Trophoblast cell (in vitro differentiated cells and primary cell): ENCODE results near the gene NET1.
A peak's percentile ranks its signal among the peaks of the same experiment; 100 is the strongest.

ENCODE experiments used
- DNase-seq, 2 donors: peaks; one replicate each; pipeline ENCODE4 v3.0.0-alpha.2; 2016
- H2AFZ ChIP-seq: 2 replicates; pipeline ENCODE4 v1.6.1; 2013; ENCODE audit warnings: low read length, moderate library complexity, mild to moderate bottlenecking; ENCODE audit not compliant: insufficient read depth, poor library complexity
- H2AK5ac ChIP-seq: 2 replicates; pipeline ENCODE4 v1.6.1; 2013; ENCODE audit warnings: mild to moderate bottlenecking, low read length
- H2BK120ac ChIP-seq: 2 replicates; pipeline ENCODE4 v1.6.1; 2013; ENCODE audit warnings: low read length, mild to moderate bottlenecking, moderate library complexity; ENCODE audit not compliant: insufficient read depth, poor library complexity
- H2BK12ac ChIP-seq: 2 replicates; pipeline ENCODE4 v1.6.1; 2013; ENCODE audit warnings: mild to moderate bottlenecking, low read length, moderate library complexity
- H2BK5ac ChIP-seq: 2 replicates; pipeline ENCODE4 v1.6.1; 2013; ENCODE audit warnings: low read length, low read depth, moderate library complexity, mild to moderate bottlenecking; ENCODE audit not compliant: poor library complexity
- H3K14ac ChIP-seq: 2 replicates; pipeline ENCODE4 v1.6.1; 2013; ENCODE audit warnings: mild to moderate bottlenecking, low read length
- H3K18ac ChIP-seq: 2 replicates; pipeline ENCODE4 v1.6.1; 2013; ENCODE audit warnings: mild to moderate bottlenecking, low read length
- H3K23ac ChIP-seq: 2 replicates; pipeline ENCODE4 v1.6.1; 2013; ENCODE audit warnings: low read length
- H3K27ac ChIP-seq: 2 replicates; pipeline ENCODE4 v1.5.1; 2013; ENCODE audit warnings: low read depth, mild to moderate bottlenecking, inconsistent platforms, low read length, moderate library complexity
- H3K27me3 ChIP-seq: 2 replicates; pipeline ENCODE4 v1.6.1; 2013; ENCODE audit warnings: inconsistent platforms, mild to moderate bottlenecking, low read length, moderate library complexity; ENCODE audit not compliant: insufficient read depth
- H3K36me3 ChIP-seq, 2 experiments: 1 replicate in 1 of 2; 2 replicates in 1 of 2; pipeline ENCODE4 v1.6.1; 2013; ENCODE audit warnings: low read length in 2 of 2, mild to moderate bottlenecking in 2 of 2, moderate library complexity in 1 of 2; ENCODE audit not compliant: insufficient read depth in 2 of 2, control insufficient read depth in 1 of 2
- H3K4ac ChIP-seq: 2 replicates; pipeline ENCODE4 v1.6.1; 2013; ENCODE audit warnings: low read depth, mild to moderate bottlenecking, low read length, moderate library complexity
- H3K4me1 ChIP-seq, 2 experiments: 1 replicate in 1 of 2; 2 replicates in 1 of 2; pipeline ENCODE4 v1.6.1; 2013; ENCODE audit warnings: low read length in 2 of 2, mild to moderate bottlenecking in 2 of 2, moderate library complexity in 1 of 2; ENCODE audit not compliant: insufficient read depth in 2 of 2, control insufficient read depth in 1 of 2
- H3K4me2 ChIP-seq: 2 replicates; pipeline ENCODE4 v1.6.1; 2013; ENCODE audit warnings: inconsistent platforms, mild to moderate bottlenecking, low read length, moderate library complexity
- H3K4me3 ChIP-seq: 2 replicates; pipeline ENCODE4 v1.5.1; 2013; ENCODE audit warnings: mild to moderate bottlenecking, low read depth, low read length, inconsistent platforms
- H3K79me1 ChIP-seq: one replicate; pipeline ENCODE4 v1.6.1; 2013; ENCODE audit warnings: low read length
- H3K79me2 ChIP-seq: 2 replicates; pipeline ENCODE4 v1.6.1; 2013; ENCODE audit warnings: low read length, mild to moderate bottlenecking; ENCODE audit not compliant: control insufficient read depth, insufficient read depth, poor library complexity
- H3K9ac ChIP-seq: 2 replicates; pipeline ENCODE4 v1.6.1; 2013; ENCODE audit warnings: mild to moderate bottlenecking, low read length
- H3K9me3 ChIP-seq: 2 replicates; pipeline ENCODE4 v1.6.1; 2013; ENCODE audit warnings: low read depth, mild to moderate bottlenecking, control low read depth, inconsistent platforms, low read length; ENCODE audit not compliant: insufficient read depth
- H4K12ac ChIP-seq: 2 replicates; pipeline ENCODE4 v1.6.1; 2013; ENCODE audit warnings: low read depth, mild to moderate bottlenecking, low read length, moderate library complexity
- H4K8ac ChIP-seq: 2 replicates; pipeline ENCODE4 v1.6.1; 2013; ENCODE audit warnings: low read depth, mild to moderate bottlenecking, low read length, moderate library complexity
- H4K91ac ChIP-seq: one replicate; pipeline ENCODE4 v1.6.1; 2013; ENCODE audit warnings: low read depth, mild to moderate bottlenecking, low read length, moderate library complexity
- WGBS: extraction: QIAGEN DNeasy Blood & Tissue Kit; methylation state at CpG from one replicate; pipeline ENCODE4 v1.1.7; 2013; ENCODE audit warnings: missing lambda C conversion rate; ENCODE audit not compliant: insufficient read length, insufficient coverage; ENCODE audit errors: extremely low coverage; 5-methylcytosine and 5-hydroxymethylcytosine counted together

Gene NET1

GRCh38 chr10:5498791-5499492 is 86.6 kb downstream of the NET1 start:
- Histone ChIP-seq H3K36me3 (no peaks in the 10 kb centered on the region), H3K79me1 (peaks cover 31% of the 10 kb centered on the region), H3K27ac (no peak overlapping the region), H4K12ac (no peak overlapping the region), H3K4me2 (no peak overlapping the region), H3K9ac (no peak overlapping the region), H3K18ac (no peak overlapping the region), H3K4me1 (peaks cover 36% of the 10 kb centered on the region in 2 experiments), H4K91ac (peak overlapping the region; percentile 64), H2AFZ (no peak overlapping the region), H4K8ac (no peak overlapping the region), H3K4ac (no peak overlapping the region), H2BK12ac (peak overlapping the region; percentile 65), H3K27me3 (no peaks in the 10 kb centered on the region), H3K14ac (no peak overlapping the region), H2BK120ac (peak overlapping the region; percentile 43), H3K9me3 (peaks cover 4% of the 10 kb centered on the region), H3K23ac (no peak overlapping the region), H3K79me2 (peaks cover 2% of the 10 kb centered on the region), H2BK5ac (no peak overlapping the region), H3K4me3 (no peak overlapping the region), H2AK5ac (peak overlapping the region; percentile 60)
- no CpG with 5 or more reads among the region's 61 CpGs for WGBS
- DNase-seq, result no peak

- no peak within 1 kb of the TSS for H3K18ac ChIP-seq
- H3K23ac ChIP-seq, result no peak within 1 kb of the TSS
- H2BK5ac ChIP-seq, result peak within 1 kb of the TSS; percentile 18
- no peak within 1 kb of the TSS for H2AFZ ChIP-seq
- H3K4me3 ChIP-seq, result no peak within 1 kb of the TSS
- DNase-seq, result no peak
- H2BK120ac ChIP-seq, result peak within 1 kb of the TSS; percentile 43
- H4K12ac ChIP-seq, result no peak within 1 kb of the TSS
- peaks cover 29% of the 10 kb centered on the region for H3K79me1 ChIP-seq
- no peak within 1 kb of the TSS for H3K4me2 ChIP-seq
- H3K9me3 ChIP-seq, result peaks cover 4% of the 10 kb centered on the region
- no peak within 1 kb of the TSS for H4K8ac ChIP-seq
- WGBS, result no CpG with 5 or more reads among the region's 10 CpGs
- H3K27me3 ChIP-seq, result no peaks in the 10 kb centered on the region
- peaks cover 37 to 40% of the 10 kb centered on the region in 2 experiments for H3K4me1 ChIP-seq
- H4K91ac ChIP-seq, result peak within 1 kb of the TSS; percentile 64
- H3K79me2 ChIP-seq, result peaks cover 2% of the 10 kb centered on the region
- no peaks in the 10 kb centered on the region for H3K36me3 ChIP-seq
- H3K9ac ChIP-seq, result no peak within 1 kb of the TSS
- no peak within 1 kb of the TSS for H3K4ac ChIP-seq
- H3K27ac ChIP-seq, result no peak within 1 kb of the TSS
- H3K14ac ChIP-seq, result peak within 1 kb of the TSS; percentile 32
- peak within 1 kb of the TSS; percentile 65 for H2BK12ac ChIP-seq
- peak within 1 kb of the TSS; percentile 60 for H2AK5ac ChIP-seq
Observed at GRCh38 chr10:5499493-5500140, 87.3 kb downstream of the NET1 start, which contains the start of gene CALML5. Gene CALML5, minus strand, starts transcription at chr10:5499570. Its CDS starts 132 bp downstream, at chr10:5499438.

GRCh38 chr10:5500162-5500670 is 87.9 kb downstream of the NET1 start:
- Histone ChIP-seq H2AK5ac (peak overlapping the region; percentile 42), H3K14ac (peak overlapping the region; percentile 32), H4K8ac (no peak overlapping the region), H2AFZ (no peak overlapping the region), H2BK120ac (peak overlapping the region; percentile 43), H3K4me3 (no peak overlapping the region), H3K9ac (no peak overlapping the region), H3K36me3 (no peaks in the 10 kb centered on the region), H3K18ac (no peak overlapping the region), H4K12ac (no peak overlapping the region), H3K27ac (no peak overlapping the region), H2BK5ac (no peak overlapping the region), H3K4ac (no peak overlapping the region), H3K4me2 (no peak overlapping the region), H4K91ac (peak overlapping the region; percentile 80), H3K79me2 (peaks cover 2% of the 10 kb centered on the region), H3K27me3 (no peaks in the 10 kb centered on the region), H3K79me1 (peaks cover 27% of the 10 kb centered on the region), H3K23ac (no peak overlapping the region), H2BK12ac (peak overlapping the region; percentile 65), H3K9me3 (peaks cover 4% of the 10 kb centered on the region), H3K4me1 (peaks cover 34 to 38% of the 10 kb centered on the region in 2 experiments)
- no peak for DNase-seq
- no CpG with 5 or more reads among the region's 7 CpGs for WGBS

- no peak for DNase-seq
- peak overlapping the region; percentile 50 for H4K8ac ChIP-seq
- H3K18ac ChIP-seq, result no peak overlapping the region
- WGBS, result no CpG with 5 or more reads among the region's 5 CpGs
- H2BK5ac ChIP-seq, result no peak overlapping the region
- no peak overlapping the region for H3K27ac ChIP-seq
- H2AK5ac ChIP-seq, result peak overlapping the region; percentile 59
- H4K91ac ChIP-seq, result peak overlapping the region; percentile 80
- peaks cover 4% of the 10 kb centered on the region for H3K9me3 ChIP-seq
- H2AFZ ChIP-seq, result no peak overlapping the region
- no peaks in the 10 kb centered on the region for H3K27me3 ChIP-seq
- H3K9ac ChIP-seq, result no peak overlapping the region
- no peak overlapping the region for H3K4me3 ChIP-seq
- H4K12ac ChIP-seq, result no peak overlapping the region
- H3K79me2 ChIP-seq, result peaks cover 2% of the 10 kb centered on the region
- H3K14ac ChIP-seq, result peak overlapping the region; percentile 45
- no peak overlapping the region for H3K4ac ChIP-seq
- peaks cover 27% of the 10 kb centered on the region for H3K79me1 ChIP-seq
- H2BK12ac ChIP-seq, result peak overlapping the region; percentile 85
- no peaks in the 10 kb centered on the region for H3K36me3 ChIP-seq
- peak overlapping the region; percentile 83 for H2BK120ac ChIP-seq
- peaks cover 30 to 36% of the 10 kb centered on the region in 2 experiments for H3K4me1 ChIP-seq
- no peak overlapping the region for H3K23ac ChIP-seq
- no peak overlapping the region for H3K4me2 ChIP-seq
Observed at GRCh38 chr10:5500910-5501309, 88.6 kb downstream of the NET1 start.
